HG02571 (cell line): ENCODE results near the gene TM9SF1.
A peak's percentile ranks its signal among the peaks of the same experiment; 100 is the strongest.
"Not testable (repeated sequence)": the region's sequence is repeated elsewhere in the genome, so short reads cannot be mapped to it uniquely, and the experiment has no call there.

ENCODE experiments used
- ATAC-seq: cut with Tn5 transposase; IDR thresholded peaks from one replicate; pipeline ENCODE4 v1.9.1; 2021; ENCODE audit warnings: mild to moderate bottlenecking, moderate library complexity; ENCODE audit not compliant: unreplicated experiment

TM9SF1 gene

GRCh38 chr14:24228902-24229301 lies 33.7 kb upstream of the TM9SF1 start:
- no peak for ATAC-seq

DNA sequence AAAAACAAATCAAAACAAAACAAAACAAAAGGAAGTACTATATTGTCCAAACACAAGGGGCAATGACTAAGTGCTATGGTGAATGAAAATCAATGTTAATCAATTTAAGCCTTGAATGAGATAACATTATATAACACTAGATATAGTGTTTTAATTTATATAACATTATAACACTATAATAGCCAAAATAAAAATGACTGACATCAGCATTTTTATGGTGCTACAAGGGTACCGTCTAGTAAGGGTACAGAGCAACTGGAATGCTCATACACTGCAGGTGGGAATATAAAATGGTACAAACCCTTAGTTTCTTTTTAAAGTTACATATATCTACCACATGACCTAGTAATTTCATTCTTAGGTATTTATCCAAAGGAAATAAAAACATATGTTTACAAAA lies 31.2 kb upstream of the TM9SF1 start:
- ATAC-seq = no peak

- ATAC-seq = no peak
These were observed 29.4 kb upstream of the TM9SF1 start for GRCh38 chr14:24224618-24225071.

- not testable (repeated sequence) for ATAC-seq
These were observed 27.7 kb upstream of the TM9SF1 start for GRCh38 chr14:24222987-24223386.

DNA sequence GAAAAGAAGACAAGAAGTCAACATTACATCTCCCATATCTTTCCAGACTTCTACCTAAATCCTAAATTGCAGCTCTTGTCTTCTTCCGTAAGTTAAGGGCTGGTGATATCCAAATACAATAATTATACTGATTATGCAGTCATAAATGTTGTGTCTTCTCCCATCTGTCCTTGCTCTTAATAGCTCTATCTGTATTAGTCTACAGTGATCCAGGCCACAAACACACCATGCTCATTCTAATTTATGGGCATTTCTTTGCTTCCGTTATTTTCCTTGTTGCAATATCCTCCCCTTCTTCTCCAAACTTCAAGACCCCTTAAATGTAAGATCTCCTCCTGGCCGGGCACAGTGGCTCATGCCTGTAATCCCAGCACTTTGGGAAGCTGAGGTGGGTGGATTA lies 24.3 kb upstream of the TM9SF1 start:
- ATAC-seq = no peak

DNA sequence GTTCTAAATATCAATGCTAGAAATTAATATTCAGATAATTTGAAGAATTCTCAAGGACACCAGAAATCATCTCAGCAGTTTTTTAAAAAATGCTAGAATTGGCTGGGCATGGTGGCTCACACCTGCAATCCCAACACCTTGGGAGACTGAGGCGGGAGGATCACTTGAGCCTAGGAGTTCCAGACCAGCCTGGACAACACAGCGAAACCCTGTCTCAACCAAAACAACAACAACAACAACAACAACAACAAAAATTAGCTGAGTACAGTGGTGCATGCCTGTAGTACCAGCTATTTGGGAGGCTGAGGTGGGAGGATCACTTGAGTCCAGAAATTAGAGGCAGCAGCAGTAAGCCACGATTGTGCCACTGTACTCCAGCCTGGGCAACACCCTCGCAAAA lies 23.8 kb upstream of the TM9SF1 start:
- no peak for ATAC-seq

DNA sequence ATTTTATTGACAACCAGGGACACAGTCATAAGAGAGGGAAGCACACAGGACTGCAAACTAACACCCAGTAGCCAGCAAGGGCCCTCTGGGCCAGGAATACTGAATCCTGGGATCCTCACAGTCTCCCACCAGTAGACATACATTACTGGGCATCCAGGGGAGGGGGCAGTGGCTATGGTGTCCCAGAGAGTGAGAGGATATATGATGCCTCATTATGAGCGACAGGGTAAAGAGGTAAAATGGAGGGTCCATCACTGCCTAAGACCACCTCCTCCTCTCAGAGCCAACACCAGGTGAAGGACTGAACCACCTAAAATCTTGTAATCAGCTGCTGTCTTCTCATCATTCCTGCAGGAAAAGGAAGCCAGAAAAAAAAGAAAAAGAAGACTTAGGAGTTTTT lies 21.6 kb upstream of the TM9SF1 start:
- not testable (repeated sequence) for ATAC-seq

GRCh38 chr14:24216345-24216699 lies 21.1 kb upstream of the TM9SF1 start:
- no peak for ATAC-seq

- peak; percentile 54 for ATAC-seq
These were observed 20.5 kb upstream of the TM9SF1 start, which contains the start of gene MDP1 for GRCh38 chr14:24215495-24216344. TSS of gene MDP1 (minus strand) at chr14:24216066. CDS start at chr14:24215955, 111 bp downstream.

- no peak for ATAC-seq
These were observed 18.8 kb upstream of the TM9SF1 start for GRCh38 chr14:24213866-24214662.

DNA sequence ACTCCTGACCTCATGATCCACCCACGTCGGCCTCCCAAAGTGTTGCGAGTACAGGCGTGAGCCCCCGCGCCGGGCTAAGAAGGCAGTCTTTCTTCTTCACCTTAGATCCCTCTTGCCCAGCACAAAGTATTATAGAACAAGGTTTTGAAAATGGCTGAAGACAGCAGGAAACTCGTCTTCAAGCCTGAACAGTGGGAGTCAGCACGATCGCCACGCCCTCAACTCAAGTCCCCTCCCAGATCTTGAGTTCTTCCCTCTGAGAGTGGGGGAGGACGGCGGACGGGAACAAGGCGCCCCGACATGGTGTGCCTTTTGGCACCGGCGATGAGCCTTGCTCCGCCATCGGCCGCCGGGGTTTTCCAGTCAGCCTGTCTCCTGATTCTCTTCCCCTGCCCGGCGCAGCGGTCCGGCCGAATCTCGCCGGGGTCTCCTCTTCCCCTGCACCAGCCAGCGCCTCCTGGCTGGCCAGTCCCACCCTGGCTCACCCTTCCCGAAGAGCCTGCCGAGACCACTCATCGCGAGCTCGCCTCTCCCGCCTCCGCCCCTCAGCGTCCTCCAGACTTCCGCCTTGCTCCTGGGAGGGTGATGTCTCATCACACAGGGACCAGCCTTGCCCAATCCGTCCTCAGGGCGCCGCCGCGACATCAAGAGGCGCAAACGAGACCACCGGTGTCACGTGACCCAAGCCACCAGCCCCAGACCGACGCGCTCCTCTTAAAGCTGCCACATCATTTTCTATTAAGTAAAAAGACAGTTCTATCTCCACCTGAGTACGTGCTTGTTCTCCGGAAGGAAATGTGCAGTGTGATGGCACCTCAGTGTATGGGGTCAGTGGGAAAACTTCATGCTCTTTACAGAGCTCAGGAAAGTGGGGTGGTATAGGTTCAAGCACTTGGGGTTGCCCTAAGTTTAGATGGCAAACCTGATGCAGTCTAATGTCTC lies 18.0 kb upstream of the TM9SF1 start, which contains the start of gene CHMP4A:
CHMP4A (minus strand) TSS at position 565 of the 942 bp plus-strand sequence; CDS start at position 516, 49 bp downstream.
- ATAC-seq = peak; percentile 75

GRCh38 chr14:24211311-24211710 lies 16.1 kb upstream of the TM9SF1 start:
- ATAC-seq = no peak

- ATAC-seq = no peak
These were observed 12.4 kb upstream of the TM9SF1 start for GRCh38 chr14:24207625-24208024.

DNA sequence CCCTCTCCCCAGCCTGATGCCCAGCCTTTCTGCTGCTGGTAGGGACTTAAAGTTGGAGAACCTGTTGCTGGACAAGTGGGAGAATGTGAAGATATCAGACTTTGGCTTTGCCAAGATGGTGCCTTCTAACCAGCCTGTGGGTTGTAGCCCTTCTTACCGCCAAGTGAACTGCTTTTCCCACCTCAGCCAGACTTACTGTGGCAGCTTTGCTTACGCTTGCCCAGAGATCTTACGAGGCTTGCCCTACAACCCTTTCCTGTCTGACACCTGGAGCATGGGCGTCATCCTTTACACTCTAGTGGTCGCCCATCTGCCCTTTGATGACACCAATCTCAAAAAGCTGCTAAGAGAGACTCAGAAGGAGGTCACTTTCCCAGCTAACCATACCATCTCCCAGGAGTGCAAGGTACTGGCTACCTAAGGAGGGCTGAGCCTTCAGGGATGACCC lies 11.9 kb upstream of the TM9SF1 start:
- ATAC-seq = no peak

GRCh38 chr14:24206260-24207103 lies 11.2 kb upstream of the TM9SF1 start:
- ATAC-seq = no peak

- ATAC-seq = no peak
These were observed 9.2 kb upstream of the TM9SF1 start for GRCh38 chr14:24204163-24205146.

DNA sequence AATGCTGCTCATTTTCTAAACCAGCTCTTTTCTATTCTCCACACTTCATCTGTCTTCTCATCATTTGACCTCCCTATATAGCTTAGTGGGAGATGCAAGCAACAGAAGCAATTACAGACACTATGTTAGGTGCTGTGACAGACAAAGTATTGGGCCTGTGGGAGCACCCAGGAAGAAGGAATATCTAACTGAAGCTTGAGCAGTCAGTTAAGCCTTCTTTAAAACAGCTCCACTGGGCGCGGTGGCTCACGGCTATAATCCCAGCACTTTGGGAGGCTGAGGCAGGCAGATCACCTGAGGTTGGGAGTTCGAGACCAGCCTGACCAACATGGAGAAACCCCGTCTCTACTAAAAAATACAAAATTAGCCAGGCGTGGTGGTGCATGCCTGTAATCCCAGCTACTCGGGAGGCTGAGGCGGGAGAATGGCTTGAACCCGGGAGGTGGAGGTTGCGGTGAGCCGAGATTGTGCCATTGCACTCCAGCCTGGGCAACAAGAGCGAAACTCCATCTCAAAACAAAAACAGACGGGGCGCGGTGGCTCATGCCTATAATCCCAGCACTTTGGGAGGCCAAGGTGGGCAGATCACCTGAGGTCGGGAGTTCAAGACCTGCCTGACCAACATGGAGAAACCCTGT lies 8.1 kb upstream of the TM9SF1 start:
- ATAC-seq = not testable (repeated sequence)

DNA sequence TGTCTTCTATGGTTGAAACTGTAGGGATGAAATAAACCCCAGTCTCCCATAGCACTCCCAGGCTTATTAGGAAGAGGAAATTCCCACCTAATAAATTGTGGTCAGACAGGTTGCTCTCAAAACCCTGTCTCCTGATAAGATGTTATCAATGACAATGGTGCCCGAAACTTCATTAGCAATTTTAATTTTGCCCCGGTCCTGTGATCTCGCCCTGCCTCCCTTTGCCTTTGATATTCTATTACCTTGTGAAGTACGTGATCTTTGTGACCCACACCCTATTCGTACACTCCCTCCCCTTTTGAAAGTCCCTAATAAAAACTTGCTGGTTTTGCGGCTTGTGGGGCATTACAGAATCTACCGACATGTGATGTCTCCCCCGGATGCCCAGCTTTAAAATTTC lies 7.3 kb upstream of the TM9SF1 start:
- not testable (repeated sequence) for ATAC-seq
